NB4 (cell line): Measurements from ENCODE around the gene UBE2V1.

Source experiments
- CTCF ChIP-seq: IDR thresholded peaks from one replicate; pipeline ENCODE4 v1.5.1; 2012; ENCODE audit warnings: low read depth, low read length
- MAX ChIP-seq: IDR thresholded peaks from 2 replicates; pipeline ENCODE4 v1.6.1; 2011; ENCODE audit warnings: low read depth, low read length
- MYC ChIP-seq: IDR thresholded peaks from 2 replicates; pipeline ENCODE4 v1.6.1; 2011; ENCODE audit warnings: low read depth, low read length
- POLR2A ChIP-seq: IDR thresholded peaks from 2 replicates; pipeline ENCODE4 v1.6.1; 2011; ENCODE audit warnings: mild to moderate bottlenecking; ENCODE audit not compliant: insufficient read length; ENCODE audit errors: extremely low read depth

- TF ChIP-seq CTCF = no peak
- no peak for TF ChIP-seq POLR2A
- TF ChIP-seq MAX = no peak
- TF ChIP-seq MYC = no peak
Observed at GRCh38 chr20:50093240-50093639, 19.7 kb downstream of the UBE2V1 start.
